ENCODE results near the gene VWC2.

GRCh38 chr7:49893131-49893530, 119.7 kb downstream of the VWC2 start:
- no peak for TF ChIP-seq CTCF (IDR thresholded peaks at IDR 0.05)
- TF ChIP-seq EP300 (IDR thresholded peaks at IDR 0.05): no peak
